Uterus (tissue), 2 donors: ENCODE measurements around the gene SAMD10.

Source experiments
- POLR2A ChIP-seq, 2 donors: fragments of 450-650 bp; IDR thresholded peaks; one replicate each; pipeline ENCODE4 v1.6.1; 2016; ENCODE audit warnings: antibody characterized with exemption in 2 of 2, mild to moderate bottlenecking in 1 of 2, moderate library complexity in 1 of 2
- TF ChIP-seq, protein P1 (sequence below), 4 experiments: fragments of 200-600 bp in 2 of 4; fragments of 450-650 bp in 2 of 4; sonication (generic) in 2 of 4; IDR thresholded peaks; one replicate each; pipeline ENCODE4 v1.5.1; 2016 to 2019; ENCODE audit warnings: antibody characterized with exemption in 4 of 4, mild to moderate bottlenecking in 2 of 4, moderate library complexity in 1 of 4

DNA sequence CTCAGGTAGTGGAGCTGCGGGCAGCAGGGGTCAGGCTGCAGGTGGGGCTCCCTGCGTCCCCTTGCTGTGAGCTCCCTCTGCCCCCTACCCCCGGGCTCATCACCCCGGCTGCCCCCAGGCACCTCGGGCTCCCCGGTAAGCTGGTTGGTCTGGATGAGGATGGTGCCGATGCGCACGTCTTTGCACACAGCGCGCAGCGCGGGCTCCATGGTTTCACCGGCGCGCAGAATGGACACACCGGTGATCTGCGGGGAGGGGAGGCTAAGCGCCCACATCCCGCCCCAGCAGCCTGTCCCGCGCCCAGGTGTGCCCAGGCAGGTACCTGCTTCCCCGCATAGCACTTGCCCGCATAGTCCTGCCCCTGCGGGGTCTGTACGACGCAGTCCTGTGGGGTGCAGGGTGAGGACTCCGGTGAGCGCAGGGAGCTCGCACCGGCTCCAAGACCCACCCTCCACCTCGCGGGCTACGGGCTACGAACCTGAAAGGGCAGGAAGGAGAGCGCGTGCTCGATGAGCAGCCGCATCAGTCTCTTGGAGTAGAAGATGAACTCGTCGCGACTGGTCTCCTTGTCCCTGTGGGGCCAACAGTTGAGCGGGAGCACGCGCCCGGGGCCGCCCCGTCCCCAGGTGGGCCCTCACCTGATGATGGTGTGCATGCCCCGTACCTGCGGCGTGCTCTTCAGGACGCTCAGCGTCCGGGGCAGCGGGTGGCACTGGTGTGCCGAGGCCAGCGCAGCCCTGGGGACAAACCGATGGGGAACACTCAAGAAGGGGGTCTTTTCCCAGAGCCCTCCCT lies 38.8 kb downstream of the SAMD10 start:
- TF ChIP-seq, protein P1, sequence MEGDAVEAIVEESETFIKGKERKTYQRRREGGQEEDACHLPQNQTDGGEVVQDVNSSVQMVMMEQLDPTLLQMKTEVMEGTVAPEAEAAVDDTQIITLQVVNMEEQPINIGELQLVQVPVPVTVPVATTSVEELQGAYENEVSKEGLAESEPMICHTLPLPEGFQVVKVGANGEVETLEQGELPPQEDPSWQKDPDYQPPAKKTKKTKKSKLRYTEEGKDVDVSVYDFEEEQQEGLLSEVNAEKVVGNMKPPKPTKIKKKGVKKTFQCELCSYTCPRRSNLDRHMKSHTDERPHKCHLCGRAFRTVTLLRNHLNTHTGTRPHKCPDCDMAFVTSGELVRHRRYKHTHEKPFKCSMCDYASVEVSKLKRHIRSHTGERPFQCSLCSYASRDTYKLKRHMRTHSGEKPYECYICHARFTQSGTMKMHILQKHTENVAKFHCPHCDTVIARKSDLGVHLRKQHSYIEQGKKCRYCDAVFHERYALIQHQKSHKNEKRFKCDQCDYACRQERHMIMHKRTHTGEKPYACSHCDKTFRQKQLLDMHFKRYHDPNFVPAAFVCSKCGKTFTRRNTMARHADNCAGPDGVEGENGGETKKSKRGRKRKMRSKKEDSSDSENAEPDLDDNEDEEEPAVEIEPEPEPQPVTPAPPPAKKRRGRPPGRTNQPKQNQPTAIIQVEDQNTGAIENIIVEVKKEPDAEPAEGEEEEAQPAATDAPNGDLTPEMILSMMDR (IDR thresholded peaks at IDR 0.05), result no peak
- TF ChIP-seq POLR2A (IDR thresholded peaks at IDR 0.05), result no peak
